Heart left ventricle (tissue), 13 donors: Measurements from ENCODE around the gene PCCA.

ENCODE experiments used
- CTCF ChIP-seq, 12 donors: fragments of 200-600 bp; sonication (generic) in 4 of 12; IDR thresholded peaks; one replicate each; pipeline versions ENCODE4 v1.5.0 to v1.8.0; 2018 to 2022; ENCODE audit warnings: antibody characterized with exemption in 12 of 12, mild to moderate bottlenecking in 5 of 12
- POLR2A ChIP-seq, 2 donors: fragments of 450-650 bp; IDR thresholded peaks; one replicate each; pipeline ENCODE4 v1.6.1; 2017; ENCODE audit warnings: antibody characterized with exemption in 2 of 2, mild to moderate bottlenecking in 2 of 2, moderate library complexity in 2 of 2
- donor health status: ischemic (EF 13 %, LVEDD 7.1; RV severe dilation, severe dysfunction).
- donor health status: DM: no; HTN: yes; CAD: no.
- donor health status: DM: no; HTN: no; CAD: no.
- donor health status: ischemic (EF 25% LVEDD 6.9; RV normal size, moderate dysfunction).
- donor health status: ischemic (EF 25% LVEDD 5.7; RV mildly dilated, moderate dysfunction).
- donor health status: ischemic (EF 35%, LVEDD 5.7; RV mildly dilated, moderate dysfunction).
- donor health status: nonischemic (EF 11% LVEDD 7.7; RV severe dilation, severe dysfunction).
- donor health status: DM: yes; HTN: yes; CAD: no.
- donor health status: PGD.
- donor health status: ischemic (EF 29% LVEDD 5.4; RV normal size, mild dysfunction).
- donor health status: nonischemic (EF 23%, LVEDD 6.1; RV moderate dilation, normal function).

- TF ChIP-seq CTCF (IDR thresholded peaks at IDR 0.05) (no peak), POLR2A (IDR thresholded peaks at IDR 0.05) (no peak)
Observed at GRCh38 chr13:100508996-100509395, 420.1 kb downstream of the PCCA start.
